GM12892 (cell line): ENCODE data around the gene DAAM1.

Experiments used
- DNase-seq: peaks from one replicate; pipeline ENCODE4 v3.0.0; 2011; ENCODE audit not compliant: insufficient read length
- FAIRE-seq: peaks from 2 replicates; lab custom pipeline; 2011; peaks lifted over from hg19 to GRCh38; lab: Jason Lieb, UNC
- POLR2A ChIP-seq: IDR thresholded peaks from 2 replicates; pipeline ENCODE4 v1.6.1; 2011; ENCODE audit warnings: low read depth, low read length, control low read depth
- POLR2AphosphoS5 ChIP-seq: IDR thresholded peaks from 2 replicates; pipeline ENCODE4 v1.6.1; 2011; ENCODE audit warnings: low read depth, low read length, control low read depth
- TAF1 ChIP-seq: IDR thresholded peaks from 2 replicates; pipeline ENCODE4 v1.6.1; 2011; ENCODE audit warnings: low read depth, mild to moderate bottlenecking, control low read depth, low read length, borderline replicate concordance

Gene DAAM1

DNA sequence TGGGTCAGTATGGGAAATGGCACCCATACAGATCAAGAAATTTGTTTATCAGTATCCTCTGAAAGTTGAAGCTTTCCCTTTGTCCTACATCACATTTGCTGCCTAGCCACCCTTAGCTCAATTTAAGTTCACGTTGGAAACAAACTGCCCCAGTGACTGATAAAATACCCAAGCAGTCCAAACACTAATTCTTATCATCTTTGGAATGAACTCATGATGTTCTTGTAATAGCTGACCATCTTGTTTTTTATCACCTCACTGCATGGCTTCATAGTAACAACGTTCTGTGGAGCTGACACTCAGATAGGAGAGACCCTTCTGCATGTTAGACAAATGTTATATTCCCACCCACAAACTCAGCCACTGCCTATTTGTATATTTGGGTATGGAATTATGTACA is 183.3 kb downstream of the DAAM1 start:
- TF ChIP-seq TAF1 (no peak), POLR2A (no peak), POLR2AphosphoS5 (no peak)
- FAIRE-seq, result no peak
- DNase-seq, result no peak

DNA sequence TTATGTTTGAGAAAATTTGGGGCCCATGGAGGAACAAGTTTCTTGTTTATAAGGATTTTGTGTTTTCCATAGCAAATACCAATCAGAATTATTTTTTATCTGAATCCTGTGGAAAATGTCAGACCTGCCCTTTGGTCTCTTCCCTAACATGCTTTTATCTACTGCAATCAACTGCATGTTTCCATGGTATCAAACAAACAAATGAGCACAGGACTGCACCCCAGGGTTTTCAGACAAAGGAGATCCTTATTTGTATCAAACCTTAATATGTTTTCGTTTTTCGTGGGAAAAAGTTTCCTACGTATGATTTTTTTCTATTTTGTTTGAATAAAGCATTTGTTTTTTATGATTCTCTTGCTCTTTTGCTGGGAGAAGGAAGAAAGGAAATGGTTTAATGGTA is 185.6 kb downstream of the DAAM1 start:
- FAIRE-seq (no peak), DNase-seq (no peak)
- no peak for TF ChIP-seq POLR2AphosphoS5
- TF ChIP-seq TAF1, result no peak
- no peak for TF ChIP-seq POLR2A

DNA sequence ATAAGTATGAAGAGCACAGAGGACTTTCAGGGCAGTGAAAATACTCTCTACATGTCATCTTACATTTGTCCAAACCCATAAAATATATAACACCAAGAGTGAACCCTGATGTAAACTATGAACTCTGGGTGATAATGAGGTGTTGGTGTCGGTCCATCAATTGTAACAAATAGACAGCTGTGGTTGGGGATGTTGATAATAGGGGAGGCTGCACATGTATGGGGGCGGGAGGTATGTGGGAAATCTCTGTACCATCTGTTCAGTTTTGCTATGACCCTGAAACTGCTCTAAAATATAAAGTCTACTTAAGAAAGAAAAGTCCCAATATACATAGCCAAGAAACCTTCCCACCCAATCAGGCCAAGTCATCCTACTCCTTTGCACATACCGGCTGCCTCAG is 188.2 kb downstream of the DAAM1 start:
- TF ChIP-seq POLR2A, result no peak
- TF ChIP-seq TAF1, result no peak
- no peak for TF ChIP-seq POLR2AphosphoS5
- FAIRE-seq, result no peak
- DNase-seq, result no peak

DNA sequence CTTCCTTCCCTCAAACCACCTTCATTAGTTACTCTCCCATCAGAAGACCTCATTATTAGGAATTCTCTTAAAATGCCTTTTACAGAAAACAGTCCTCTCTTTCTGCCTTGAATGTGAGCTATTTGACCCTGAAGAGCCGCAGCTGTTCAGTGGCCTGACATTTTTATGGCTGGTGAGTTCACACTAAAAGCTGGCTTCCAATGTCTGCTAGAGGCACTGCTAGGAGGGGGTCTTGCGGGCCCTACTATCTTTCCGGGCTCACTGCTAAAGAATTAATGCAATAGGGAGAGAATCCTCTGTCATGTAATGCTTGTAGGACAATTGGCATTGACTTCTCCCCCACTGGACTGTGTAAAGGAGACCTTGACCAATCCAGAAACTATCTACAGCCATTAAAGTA is 189.0 kb downstream of the DAAM1 start:
- TF ChIP-seq POLR2A (no peak), TAF1 (no peak), POLR2AphosphoS5 (no peak)
- FAIRE-seq, result no peak
- DNase-seq, result no peak

DNA sequence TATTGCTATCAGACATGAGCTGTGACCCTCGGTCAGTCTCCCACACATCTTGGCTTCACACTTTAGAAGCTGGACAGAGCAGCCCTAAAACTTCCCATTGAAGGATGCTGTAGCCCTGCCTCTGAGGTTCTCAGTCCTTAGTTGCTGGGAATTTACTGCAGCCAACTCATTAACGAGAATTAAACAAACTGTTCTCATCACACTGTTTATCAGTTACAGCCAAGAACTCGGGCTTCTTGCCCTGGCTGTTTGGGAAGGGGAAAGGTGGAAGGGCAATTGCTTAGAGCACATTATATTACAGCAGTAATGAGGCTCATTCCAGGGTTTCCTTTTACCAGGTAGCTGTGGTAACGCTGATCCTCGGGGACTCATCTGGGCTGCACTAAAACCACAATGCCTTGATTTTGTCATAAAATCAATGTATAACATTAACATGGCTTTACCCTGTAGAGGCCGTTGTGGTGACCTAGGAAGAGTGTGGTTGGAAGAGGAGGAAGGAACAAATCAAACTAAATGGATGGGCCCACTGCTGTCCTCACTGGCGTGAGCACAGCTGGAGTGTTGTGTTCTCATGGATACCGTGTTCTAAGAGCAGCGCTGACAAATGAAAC is 189.6 kb downstream of the DAAM1 start:
- FAIRE-seq (no peak), DNase-seq (no peak)
- no peak for TF ChIP-seq POLR2AphosphoS5
- no peak for TF ChIP-seq POLR2A
- TF ChIP-seq TAF1, result no peak

DNA sequence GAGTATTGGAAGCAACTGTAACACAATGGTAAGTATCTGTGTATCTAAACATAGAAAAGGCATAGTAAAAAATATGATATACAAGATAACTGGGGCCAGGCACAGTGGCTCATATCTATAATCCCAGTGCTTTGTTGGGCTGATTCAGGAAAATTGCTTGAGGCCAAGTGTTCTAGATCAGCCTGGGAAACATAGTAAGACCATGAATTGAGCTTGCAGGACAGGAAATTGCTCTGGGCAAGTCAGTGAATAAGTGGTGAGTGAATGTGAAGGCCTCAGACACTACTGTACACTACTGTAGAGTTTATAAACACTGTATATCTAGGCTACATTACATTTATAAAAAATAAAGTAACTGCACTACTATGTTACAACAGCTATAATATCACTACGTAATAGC is 201.5 kb downstream of the DAAM1 start:
- DNase-seq (no peak), FAIRE-seq (no peak)
- TF ChIP-seq TAF1 (no peak), POLR2A (no peak), POLR2AphosphoS5 (no peak)

DNA sequence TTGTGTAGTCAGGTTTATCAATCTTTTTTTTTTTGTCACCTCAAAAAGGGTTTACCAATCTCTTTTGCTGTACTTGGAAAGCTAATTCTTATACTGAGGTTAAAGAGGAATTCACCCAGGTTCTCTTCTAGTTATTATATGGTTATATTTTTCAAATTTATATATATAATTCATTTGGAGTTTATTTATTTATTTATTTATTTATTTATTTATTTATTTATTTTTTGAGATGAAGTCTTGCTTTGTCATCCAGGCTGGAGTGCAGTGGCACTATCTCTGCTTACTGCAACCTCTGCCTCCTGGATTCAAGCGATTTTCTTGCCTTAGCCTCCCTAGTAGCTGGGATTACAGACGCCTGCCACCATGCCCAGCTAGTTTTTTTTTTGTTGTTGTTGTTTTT is 202.9 kb downstream of the DAAM1 start:
- TF ChIP-seq POLR2A, result no peak
- TF ChIP-seq POLR2AphosphoS5, result no peak
- no peak for TF ChIP-seq TAF1
- FAIRE-seq (no peak), DNase-seq (no peak)

DNA sequence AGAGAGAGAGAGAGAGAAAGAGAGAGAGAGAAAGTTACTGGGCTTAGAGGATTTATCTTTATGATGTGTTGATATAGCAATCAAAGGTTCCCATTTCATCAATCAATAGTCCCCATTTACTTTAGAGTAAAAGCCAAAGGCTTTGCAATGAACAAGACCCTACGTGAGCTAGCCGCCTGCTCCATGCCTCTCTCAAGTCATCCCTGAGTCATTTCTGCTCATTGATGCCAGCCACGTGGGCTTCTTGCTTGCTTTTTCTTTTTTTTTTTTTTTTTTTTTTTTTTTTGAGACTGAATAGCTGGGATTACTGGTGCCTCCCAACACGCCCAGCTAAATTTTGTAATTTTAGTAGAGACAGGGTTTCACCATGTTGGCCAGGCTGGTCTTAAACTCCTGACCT is 205.8 kb downstream of the DAAM1 start:
- FAIRE-seq (no peak), DNase-seq (no peak)
- TF ChIP-seq POLR2A (no peak), TAF1 (no peak), POLR2AphosphoS5 (no peak)

DNA sequence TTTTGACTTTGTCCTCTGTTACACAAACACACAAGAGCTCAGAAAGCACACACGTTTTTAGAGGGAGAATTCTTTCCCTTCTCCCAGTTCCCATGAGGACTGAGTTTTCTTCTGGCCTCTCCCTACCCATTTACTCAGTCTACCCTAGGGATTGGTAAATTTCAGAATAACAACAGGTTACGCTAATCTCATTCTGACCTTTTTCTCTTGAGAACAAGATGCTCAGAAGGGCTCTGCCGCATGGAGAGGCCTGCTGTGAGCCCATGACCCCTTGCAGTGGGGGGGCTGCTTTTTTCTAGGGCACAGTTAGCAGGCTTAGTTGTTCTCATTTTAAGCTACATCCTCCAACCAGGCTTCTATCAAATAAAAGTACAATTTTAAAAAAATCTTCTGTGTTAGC is 207.2 kb downstream of the DAAM1 start:
- FAIRE-seq (no peak), DNase-seq (no peak)
- TF ChIP-seq POLR2A (no peak), TAF1 (no peak), POLR2AphosphoS5 (no peak)

DNA sequence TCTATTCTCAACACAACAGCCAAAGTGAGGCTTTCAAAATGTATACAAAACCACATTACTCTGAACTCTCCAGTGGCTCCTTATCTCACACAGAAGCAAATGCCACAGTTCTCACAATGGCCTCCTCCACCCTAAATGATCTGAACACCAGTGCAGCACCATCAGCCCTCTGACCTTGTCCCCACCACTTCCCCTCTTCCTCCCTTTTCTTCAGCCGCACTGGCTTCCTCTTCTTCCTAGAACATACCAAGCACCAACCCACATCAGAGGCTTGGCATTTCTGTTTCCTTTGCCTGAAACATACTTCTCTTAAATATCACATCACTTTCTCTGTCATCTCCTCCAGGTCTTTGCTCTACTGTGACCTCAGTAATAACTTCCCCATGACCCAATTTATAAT is 210.4 kb downstream of the DAAM1 start:
- TF ChIP-seq TAF1, result no peak
- FAIRE-seq, result no peak
- no peak for DNase-seq

DNA sequence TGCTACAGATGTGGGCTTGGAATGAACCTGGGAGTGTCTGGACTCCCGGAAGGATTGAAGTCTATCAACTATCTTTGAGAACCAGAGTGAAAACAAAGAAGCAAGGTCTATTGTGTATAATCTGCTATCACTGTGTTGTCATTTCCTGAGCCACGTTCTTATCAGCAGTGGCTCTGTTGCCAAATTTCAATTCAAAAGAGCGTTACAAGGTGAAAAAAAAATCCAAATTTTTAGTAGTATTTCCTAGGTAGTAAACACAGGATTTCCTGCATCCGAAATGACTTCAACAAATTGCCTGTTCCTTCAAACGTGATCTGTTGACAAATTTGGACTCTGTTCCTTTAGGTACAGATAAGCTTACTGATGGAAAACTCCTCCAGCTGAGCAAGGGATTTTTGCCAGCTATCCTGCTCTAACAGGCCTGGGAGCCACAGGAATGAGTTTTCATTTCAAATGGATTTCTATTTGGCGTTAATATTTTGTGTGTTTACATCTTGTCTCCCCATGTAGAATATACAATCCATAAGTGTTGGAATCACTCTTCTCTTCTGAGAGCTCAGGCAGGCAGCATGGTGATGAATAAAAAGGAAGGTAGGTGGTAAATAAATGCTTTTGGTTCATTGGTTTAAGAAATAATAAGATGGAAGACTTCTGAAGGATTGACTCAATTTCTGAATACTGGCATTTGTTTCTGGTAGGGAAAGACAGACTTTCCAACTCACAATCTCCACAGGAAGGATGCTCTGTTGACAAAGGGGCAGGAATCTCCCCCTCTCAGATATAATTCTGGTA is 218.2 kb downstream of the DAAM1 start:
- no peak for DNase-seq
- FAIRE-seq, result no peak

DNA sequence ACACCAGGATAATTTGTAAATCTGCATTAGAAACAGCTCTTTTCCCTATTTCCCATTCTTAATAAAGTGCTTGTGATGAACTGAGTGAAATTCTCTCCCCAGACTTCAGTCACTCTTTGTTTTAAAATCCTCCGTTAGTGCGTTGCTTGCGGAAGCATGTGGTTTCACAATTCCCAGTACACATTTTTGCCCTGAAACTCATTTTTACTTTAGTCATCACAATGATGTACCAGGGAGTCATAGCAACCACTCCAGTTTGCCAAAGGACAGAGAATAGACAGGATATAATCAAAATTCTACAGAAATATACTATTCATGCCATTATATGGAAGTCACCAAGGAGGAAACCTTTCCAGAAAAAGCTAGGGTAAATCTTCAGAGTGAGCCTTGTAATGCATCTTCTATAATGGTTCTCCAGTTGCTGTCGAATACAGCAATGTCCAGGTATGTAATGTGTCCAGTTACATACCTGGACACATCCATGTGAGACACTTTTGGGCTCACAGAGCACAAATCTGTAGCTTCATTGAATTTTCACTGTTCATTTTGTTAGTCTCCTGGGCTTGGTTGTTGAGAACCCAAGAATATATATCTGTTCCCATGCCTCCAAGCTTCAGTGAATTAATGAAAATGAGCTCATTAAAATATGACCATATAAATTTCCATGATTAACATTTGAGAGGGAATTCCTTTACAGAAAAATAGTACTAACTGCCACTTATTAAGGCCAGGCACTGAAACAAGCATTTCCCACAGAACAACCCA is 219.0 kb downstream of the DAAM1 start:
- TF ChIP-seq POLR2AphosphoS5 (no peak), TAF1 (no peak), POLR2A (no peak)
- DNase-seq, result no peak

More for the DNA sequence above, 218.2 kb downstream of the DAAM1 start:
- TF ChIP-seq POLR2A (no peak), POLR2AphosphoS5 (no peak), TAF1 (no peak)

More for the DNA sequence above, 219.0 kb downstream of the DAAM1 start:
- no peak for FAIRE-seq
